ENCODE results near the gene PASD1.

PASD1 gene

DNA sequence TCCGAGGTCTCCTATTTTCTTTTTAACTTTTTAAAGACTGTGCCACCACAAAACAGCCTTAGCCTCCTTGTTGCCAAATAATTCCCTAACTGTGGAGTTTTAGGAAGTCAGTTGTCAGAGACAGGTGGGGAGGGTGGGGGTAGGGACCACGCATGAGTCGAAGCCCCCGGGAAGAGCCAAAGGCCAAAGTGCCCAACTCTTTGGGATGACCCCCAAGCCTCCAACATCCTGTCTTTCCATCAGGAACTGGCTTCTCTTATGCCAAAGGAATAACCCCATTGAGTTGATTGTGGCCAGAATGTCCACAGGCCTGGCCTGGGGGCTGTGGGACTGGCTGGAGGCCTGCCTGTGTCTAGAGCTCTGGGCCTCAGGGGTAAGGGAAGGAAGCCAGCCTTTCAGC lies 137.6 kb downstream of the PASD1 start:
- DNase-seq (ENCODE audit: low read depth in 2 of 2) = no peak

DNA sequence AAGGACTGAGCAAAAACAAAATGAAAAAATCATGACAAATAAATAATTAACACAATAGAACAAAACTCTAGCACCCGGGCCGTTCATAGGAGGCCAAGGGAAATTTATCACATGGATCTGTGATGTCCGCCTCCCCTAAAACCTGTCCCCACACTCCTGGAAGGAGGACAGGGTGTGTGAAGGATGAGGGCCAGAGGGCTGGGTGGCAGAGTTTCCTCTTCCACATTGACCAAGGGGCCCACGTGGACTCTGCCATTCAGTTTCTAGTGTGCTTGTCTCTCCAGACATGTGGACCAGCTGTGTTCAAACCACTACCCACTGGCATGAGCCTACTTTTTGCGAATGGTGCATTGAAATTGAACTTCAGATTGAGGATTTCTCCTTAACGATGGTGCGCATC lies 138.1 kb downstream of the PASD1 start:
- DNase-seq (ENCODE audit: low read depth in 2 of 2) = no peak

DNA sequence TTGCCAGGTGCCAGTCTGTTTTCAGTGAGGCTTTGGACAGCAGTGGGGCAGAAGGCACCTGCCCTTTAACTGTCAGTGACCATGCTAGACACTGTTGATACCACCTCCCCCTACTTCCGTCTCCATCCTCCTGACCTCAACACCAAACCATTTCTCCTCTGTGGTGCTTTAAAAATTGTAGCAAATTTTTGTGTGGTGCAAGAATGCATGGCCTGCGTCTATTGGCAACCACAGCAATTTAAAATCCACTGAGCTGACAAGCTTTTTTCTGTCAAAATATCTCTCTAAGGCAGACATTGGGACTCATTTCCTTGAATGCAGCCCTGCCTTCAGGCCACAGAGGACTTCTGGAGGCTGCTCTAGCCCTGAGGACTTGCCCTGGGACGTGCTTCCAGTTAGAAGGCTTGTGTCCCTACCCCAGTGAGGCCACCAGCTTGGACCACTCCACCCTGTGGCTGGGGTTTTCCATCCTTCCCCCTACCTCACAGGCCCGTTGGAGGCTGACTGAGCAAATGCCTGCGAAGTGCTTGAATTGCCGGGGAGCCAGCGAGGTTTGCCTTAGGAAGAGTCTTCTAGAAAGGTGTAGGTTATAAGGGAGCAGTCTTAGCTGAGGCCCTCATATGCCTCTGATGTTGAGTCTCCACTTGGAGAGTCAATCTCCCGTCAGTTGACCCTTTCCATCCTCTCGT lies 138.7 kb downstream of the PASD1 start:
- no peak for DNase-seq (ENCODE audit: low read depth in 2 of 2)

DNA sequence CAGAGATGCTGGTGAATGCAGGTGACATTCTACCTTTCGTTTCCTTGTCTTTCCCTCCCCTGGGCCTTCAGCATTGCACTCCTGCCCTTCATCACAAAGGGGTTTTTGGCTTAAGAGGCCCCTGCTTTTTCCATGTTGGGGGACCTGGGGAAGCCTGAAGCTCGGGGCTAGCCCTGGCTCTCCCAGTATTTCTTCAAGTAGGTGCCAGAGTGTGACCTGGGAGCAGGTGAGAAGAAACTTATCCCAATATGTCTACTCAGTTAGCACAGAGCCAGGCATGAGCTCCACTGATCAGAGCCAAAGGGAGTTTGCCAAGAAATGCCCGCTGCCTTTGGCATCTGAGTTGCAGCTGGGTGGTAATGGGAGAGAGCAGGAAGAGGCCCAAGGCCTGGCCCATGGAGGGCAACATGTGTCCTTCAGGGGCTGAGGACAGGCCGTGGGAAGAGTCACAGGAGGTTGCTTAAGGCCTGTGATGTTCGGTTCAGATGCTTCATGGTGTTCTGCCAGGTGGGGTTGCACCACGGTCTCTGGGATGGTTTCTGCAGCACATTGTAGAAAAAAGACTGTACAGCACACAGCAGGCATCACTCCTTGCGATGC lies 139.4 kb downstream of the PASD1 start:
- DNase-seq (ENCODE audit: low read depth in 2 of 2) = no peak

DNA sequence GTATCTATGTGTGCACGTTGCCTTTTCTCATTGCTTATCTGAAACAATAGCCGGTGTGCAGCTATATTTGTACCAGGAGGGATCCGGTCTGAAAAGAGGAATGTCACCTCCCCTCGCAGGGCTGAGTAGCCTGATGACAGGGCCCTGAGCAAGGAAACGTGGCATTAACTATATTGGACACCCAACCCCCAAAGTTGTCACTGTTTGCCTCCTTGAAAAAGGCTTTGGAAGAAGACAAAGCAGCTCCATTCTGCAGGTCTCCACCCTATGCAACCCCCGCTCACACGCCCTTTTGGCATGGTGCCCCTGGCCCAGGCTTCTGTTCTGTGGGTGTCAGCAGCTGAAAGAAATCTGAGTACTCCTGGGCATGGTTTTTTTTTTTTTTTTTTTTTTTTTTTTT lies 140.0 kb downstream of the PASD1 start:
- DNase-seq (ENCODE audit: low read depth in 2 of 2) = no peak

DNA sequence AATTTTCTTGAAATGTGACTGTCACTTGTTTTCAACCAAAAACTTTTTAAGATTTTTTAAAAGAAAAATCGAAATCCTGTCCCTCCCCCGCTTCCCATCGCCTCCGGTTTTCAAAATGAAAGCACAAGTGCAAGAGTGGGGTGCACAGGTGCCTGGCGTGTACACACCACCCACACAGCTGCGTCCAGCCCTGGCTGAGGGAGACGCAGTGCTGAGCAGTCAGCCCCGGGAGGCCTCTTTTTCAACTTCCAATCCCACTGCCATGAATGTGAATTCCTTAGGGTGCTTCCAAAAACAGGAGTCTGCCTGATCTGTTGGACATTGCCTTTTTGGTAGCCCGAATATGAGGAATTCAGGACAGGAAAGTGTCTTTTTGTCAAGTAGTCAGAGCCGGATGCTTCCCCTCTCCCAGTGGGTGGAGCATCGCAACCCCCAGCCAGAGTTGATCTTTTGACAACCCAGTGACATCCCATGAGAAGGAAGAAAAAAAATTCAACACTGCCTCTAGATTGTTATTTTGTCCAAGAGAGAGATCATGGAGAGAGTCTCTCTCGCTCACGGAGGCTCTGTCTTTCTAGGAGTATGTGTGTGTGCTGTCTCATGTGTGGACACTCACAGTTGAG lies 140.7 kb downstream of the PASD1 start:
- no peak for DNase-seq (ENCODE audit: low read depth in 2 of 2)

DNA sequence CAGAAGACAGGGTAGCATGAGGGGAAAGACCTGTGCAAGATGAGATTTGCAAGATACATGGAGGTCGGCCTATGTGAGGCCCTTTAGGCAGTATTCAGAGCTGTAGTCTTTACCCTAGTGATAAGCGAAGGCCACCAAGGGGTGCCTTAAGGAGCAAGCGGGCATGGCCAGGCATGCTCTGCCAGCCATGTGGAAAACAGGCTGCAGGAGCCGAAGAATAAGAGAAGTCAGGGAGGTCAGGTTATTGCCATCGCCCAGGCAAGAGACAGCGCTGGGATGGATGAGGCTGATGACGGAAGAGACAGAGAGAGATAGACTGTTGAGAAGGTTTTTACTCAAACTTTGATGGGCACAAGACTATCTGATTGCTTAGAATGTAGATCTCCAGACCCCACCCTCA lies 145.3 kb downstream of the PASD1 start:
- DNase-seq (ENCODE audit: low read depth in 2 of 2) = no peak

DNA sequence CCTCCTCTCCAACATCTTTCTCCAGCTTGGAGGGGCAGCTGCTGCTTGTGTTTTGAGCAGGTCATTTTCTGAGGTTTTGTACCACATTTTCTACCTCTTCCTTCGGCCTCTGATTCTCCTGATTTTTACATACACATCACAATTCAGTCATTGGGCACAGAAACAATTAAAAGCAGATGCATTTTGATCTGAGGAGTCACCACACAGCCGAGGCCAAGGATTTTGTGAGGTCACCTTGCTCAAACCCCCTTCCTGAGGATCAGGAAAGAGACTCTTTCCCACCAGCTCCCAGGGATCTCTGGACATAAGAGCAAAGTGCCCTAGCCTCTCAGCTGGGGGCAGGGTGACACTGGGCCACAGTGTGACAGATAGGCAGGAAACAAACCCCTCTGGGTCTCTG lies 147.0 kb downstream of the PASD1 start:
- DNase-seq (ENCODE audit: low read depth in 2 of 2) = no peak

DNA sequence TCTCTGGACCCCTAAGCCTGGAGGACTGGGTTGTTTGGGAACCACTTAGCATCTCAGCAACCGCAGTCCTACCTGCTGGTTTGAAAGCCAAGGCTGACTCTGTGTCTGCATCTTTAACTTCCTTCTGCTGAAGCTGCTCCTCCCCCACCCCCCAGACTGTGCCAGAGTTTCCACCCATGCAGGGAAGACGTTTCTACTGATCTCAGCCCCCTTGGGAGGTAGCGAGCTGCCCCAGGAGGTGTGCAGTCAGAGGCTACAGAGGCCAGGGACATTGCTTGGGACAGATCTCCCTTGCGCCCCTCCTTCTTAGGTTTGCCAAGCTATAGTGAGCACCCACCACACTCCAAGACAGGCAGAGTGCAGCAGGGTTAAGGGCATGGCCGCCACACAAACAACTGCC lies 147.7 kb downstream of the PASD1 start:
- no peak for DNase-seq (ENCODE audit: low read depth in 2 of 2)

DNA sequence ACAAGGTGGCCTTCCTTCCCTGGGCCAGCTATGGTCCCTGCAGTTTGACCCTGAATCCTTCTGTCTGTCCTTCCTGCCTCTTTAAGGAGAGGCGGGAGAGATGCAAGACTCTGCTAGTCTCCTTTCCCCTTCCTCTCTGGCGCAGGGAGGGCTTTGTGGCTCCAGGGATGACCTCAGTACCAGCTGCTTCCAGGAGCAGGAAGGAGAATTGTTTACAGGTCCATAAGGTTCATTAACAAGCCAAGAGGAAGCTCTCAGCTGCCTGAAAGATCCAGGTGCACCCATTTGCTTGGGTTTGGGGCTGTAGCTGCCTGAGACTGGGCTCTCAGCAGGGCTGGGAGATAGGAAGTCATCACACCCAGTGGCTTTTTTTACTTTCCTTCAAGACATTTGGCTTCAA lies 148.3 kb downstream of the PASD1 start:
- DNase-seq (ENCODE audit: low read depth in 2 of 2) = no peak

DNA sequence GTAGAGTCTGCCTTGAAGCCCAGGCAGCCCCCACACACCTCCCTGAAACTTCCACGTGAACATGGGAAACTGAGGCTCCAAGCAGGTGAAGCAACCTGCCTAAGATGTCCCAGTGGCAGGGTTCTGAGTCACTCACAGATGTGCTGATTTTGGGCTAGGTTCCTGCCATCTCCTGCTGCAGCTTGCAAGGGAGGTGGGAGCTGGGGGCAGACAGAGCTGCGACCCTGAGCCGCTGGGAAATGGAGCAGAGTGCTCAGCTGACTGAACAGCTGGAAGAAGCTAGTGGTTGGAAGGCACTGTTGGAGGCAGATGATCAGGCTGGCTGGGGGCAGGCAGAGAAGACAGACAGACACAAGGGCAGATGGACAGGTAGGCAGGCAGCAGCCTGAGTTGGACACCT lies 148.8 kb downstream of the PASD1 start:
- DNase-seq (ENCODE audit: low read depth in 2 of 2) = no peak

DNA sequence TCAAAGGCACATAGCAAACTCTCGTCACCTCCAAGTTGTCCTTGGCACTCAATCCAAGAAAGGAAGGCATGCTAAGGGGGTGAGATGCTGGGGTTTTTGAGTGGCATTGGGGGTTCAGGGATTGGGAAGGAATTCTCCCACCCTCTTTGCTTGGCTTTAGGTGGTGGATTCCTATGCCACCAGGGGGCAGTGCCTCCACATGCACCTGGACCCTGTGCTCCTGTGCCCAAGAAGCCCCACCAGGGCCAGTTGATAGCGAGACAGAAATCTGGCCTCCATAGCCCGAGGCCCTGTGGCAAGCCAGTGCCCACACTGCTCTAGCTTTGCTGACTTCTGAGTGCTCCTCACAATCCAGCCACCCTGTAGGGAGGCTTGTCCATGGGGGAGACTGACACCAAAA lies 150.4 kb downstream of the PASD1 start:
- DNase-seq (ENCODE audit: low read depth in 2 of 2) = no peak

DNA sequence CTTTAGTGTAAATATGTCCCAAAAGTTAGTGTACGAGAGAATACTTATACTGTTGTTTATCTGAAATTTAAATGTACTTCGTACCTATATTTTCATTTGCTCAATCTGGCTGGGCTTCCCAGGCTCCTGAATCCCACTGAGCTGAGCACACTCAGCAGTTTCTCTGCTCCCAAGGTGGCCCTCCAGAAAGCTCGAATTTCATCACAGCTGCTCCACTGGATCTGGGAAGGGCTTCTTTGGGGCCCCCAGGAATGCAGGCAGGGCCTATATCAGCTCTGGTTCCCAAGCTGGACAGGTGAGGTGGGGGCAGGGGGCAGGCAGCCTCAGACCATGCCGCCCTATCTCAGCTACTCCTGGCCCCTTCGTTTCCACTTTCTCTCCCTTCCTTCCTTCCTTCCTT lies 150.9 kb downstream of the PASD1 start:
- no peak for DNase-seq (ENCODE audit: low read depth in 2 of 2)

DNA sequence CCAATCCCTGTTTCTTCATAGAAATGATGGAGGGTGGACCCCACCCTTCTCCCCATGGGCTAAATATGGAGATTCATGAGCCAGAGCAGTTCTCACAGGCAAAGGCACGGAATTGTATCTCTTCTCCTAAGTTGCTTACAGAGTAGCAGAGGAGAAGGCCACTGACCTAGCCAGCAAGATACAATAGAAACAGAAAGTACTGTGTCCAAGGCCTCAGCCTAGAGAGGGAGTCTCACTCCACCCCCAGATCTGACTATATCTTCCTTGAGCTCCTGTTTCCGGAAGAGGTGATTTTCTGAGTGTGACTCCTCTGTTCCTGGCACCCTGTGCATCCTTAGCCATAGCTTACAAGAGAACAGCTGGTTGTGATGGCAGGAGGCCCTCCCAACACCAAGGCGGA lies 152.3 kb downstream of the PASD1 start, which contains the start of gene FATE1:
TSS of gene FATE1 (plus strand) at position 284 of the 400 bp plus-strand sequence. CDS start at position 369, 85 bp downstream.
- DNase-seq (ENCODE audit: low read depth in 2 of 2) = no peak

DNA sequence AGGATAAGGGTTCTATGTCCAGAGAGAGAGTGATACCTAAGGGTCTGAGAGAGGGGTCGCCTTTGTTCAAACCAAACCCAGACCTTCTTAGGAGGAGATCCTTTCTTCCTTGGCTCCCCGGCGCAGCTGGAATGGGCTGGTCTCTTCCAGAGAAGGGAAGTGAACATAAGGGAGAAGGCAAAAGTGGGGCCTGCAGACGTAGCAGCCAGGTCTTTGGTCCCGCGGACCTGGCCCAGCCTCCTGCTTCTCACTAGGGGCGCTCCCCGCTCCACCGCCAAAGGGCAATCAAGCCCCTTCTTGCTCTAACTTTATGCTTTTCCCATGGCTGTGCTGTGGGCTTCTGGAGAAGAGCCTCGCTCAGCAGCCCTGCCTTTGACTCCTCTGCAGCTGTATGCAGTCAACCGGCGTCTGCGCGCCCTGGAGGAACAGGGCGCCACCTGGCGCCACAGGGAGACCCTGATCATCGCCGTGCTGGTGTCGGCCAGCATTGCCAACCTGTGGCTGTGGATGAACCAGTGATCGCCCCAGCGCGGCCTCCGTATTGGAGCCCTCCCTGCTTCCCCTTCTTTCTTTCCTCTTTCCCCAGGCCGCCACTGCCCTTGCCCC lies 158.9 kb downstream of the PASD1 start:
- no peak for DNase-seq (ENCODE audit: low read depth in 2 of 2)

DNA sequence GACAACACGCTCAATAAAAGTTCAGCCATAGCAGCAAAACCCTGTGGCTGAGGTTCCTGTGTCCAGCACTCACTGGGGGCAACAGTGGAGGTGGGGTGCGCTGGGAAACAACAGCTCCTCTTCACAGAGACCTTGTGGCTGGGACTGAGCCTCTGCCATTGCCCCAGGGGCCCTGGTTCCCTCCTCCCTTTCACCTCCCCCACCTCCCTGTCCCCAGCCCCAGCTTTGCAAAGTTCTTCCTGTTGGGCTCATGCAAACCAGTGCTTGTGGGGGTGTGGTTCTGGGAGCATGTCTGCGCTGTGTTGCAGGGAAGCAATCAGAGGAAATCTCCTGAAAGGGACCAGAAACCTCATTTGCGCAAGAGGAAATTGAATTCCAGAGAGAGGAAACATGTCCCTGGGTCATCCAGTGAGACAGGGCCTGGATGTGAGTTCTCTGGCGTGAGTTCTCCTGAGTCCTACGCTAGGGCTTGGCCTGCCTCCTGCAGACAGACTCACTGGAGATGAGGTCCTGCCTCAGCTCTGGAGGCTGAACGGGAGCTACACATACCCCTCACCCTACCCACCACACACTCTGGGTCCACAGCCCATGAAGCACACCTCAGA lies 159.8 kb downstream of the PASD1 start:
- no peak for DNase-seq (ENCODE audit: low read depth in 2 of 2)

DNA sequence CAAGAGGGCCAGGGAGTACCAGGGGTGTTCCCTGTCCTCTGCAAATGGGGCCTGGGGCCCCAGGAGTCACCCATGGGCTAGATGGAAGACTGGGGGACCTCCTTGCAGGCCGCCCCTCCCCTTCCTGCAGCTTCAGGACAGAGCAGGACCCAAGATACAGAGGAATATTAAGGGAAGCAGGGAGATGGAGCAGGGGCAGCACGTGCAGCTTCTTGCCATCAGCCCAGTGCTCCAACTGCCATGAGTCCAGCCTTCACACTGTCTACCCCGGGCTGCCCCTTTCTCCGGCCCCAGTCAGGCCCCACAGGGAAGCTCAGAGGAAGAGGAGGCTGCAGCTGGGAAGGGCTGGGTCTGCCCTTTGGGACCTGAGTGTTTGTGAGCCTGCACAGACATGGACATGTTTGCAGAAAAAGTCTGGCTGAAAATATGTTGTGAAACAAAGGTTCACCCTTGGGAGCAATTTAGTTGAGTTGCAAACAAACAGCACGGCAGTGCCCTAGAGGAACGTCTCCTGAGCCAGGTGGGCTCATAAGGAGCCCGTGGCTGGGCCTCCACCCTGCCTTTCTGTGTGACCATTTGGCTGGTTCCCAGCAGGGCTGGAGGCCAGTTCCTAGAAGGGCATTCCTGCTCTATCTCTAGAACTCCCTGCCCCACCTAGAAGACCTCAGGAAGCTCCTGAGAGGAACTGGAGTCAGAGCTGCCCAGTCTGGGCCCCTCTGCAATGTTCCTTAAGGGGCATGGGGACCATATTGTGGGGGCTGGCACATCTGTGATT lies 161.3 kb downstream of the PASD1 start:
- no peak for DNase-seq (ENCODE audit: low read depth in 2 of 2)

DNA sequence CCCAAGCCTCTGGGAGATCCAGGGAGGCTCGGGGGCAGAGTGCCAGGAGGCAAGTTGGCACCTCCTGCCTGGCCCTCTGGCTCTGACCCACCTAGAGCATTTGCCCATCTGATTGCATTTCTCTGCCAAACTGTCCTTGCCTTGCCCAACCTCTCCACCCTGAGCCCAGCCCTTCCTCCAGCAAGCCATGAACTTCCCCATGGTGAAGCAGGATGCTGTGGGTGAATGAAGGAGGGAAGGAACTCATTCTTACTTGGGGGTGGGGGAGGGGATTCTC lies 161.8 kb downstream of the PASD1 start:
- no peak for DNase-seq (ENCODE audit: low read depth in 2 of 2)
